Effector memory CD4-positive, alpha-beta T cell (primary cell): ENCODE data around the gene PROSER2.
A peak's percentile ranks its signal among the peaks of the same experiment; 100 is the strongest.

Source experiments
- DNase-seq, 3 donors: peaks; one replicate each; pipeline ENCODE4 v3.0.0-alpha.2; 2020
- H3K27ac ChIP-seq: 2 replicates; pipeline ENCODE4 v1.7.0; 2013; ENCODE audit warnings: mild to moderate bottlenecking, low read length, moderate library complexity; ENCODE audit not compliant: insufficient read depth, poor library complexity, severe bottlenecking
- H3K27me3 ChIP-seq: replicated peaks from 2 replicates; pipeline ENCODE4 v1.7.0; 2013; ENCODE audit warnings: mild to moderate bottlenecking, low read length; ENCODE audit not compliant: insufficient read depth, control insufficient read depth, poor library complexity, severe bottlenecking
- H3K36me3 ChIP-seq: 2 replicates; pipeline ENCODE4 v1.7.0; 2013; ENCODE audit warnings: mild to moderate bottlenecking, low read length, moderate library complexity; ENCODE audit not compliant: control insufficient read depth, insufficient read depth
- H3K4me1 ChIP-seq: 2 replicates; pipeline ENCODE4 v1.7.0; 2013; ENCODE audit warnings: low read length, mild to moderate bottlenecking; ENCODE audit not compliant: control insufficient read depth, insufficient read depth, poor library complexity, severe bottlenecking
- H3K4me3 ChIP-seq: 2 replicates; pipeline ENCODE4 v1.7.0; 2013; ENCODE audit warnings: low read length, low read depth, mild to moderate bottlenecking; ENCODE audit not compliant: insufficient read depth, poor library complexity, severe bottlenecking
- H3K9me3 ChIP-seq: 2 replicates; pipeline ENCODE4 v1.7.0; 2013; ENCODE audit warnings: mild to moderate bottlenecking, low read length, moderate library complexity; ENCODE audit not compliant: control insufficient read depth

The PROSER2 gene

DNA sequence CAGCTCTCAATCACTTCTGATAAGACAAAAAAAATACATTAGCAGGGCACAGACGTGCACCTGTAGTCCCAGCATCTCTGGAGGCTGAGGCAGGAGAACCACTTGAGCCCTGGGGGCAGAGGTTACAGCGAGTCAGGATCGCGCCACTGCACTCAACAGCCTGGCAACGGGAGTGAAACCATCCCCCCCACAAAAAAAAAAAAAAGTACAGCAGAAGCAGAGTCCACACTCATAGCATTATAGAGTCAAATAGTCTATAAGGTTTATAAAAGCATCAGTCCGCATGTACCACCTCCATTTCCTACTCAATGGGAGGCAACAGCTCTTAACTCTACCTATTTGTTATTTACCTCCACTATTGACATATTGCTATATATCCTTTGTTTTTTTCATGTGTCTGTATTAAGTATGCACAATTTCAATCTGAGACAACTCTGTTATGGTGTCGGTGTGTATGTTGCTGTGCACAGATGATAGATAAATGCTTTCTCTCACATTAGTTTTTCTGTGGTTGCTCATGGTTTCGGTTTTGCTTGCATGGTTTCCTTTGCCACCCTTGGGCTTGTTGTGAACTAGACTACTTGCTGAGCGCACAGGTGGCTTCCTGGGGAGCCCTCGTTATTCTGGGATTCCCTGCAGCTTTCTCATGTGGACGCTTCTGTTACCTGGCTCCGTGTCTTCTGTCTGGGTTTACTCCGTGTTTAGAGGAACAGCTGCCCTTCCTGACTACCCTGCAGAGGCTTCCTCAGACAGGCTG is 40.4 kb downstream of the PROSER2 start:
- Histone ChIP-seq H3K4me3 (peak overlapping the region; percentile 35), H3K27ac (peak overlapping the region; percentile 32)
- DNase-seq, result peak in 2 of 3 donors; percentile 17 to 26

DNA sequence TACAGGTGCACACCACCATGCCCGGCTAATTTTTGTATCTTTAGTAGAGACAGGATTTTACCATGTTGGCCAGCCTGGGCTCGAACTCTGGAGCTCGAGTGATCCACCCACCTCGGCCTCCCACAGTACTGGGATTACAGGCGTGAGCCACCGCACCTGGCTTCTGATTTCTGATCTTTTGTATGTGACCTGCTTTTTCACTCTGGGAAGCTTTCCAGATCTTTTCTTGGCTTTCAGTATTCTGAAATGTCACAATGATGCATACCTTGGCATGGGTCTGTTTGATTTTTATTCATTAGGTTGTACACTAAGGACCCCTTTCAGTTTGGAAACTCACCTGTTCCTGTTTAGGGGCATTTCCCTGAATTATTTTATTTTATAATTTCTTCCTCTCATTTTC is 41.6 kb downstream of the PROSER2 start:
- no peak overlapping the region for H3K27ac ChIP-seq
- peaks cover 11% of the 10 kb centered on the region for H3K4me1 ChIP-seq
- no peaks in the 10 kb centered on the region for H3K27me3 ChIP-seq
- no peak overlapping the region for H3K4me3 ChIP-seq
- H3K36me3 ChIP-seq, result no peaks in the 10 kb centered on the region
- no peak for DNase-seq
- no peaks in the 10 kb centered on the region for H3K9me3 ChIP-seq

More for the DNA sequence above, 40.4 kb downstream of the PROSER2 start:
- Histone ChIP-seq H3K27me3 (no peaks in the 10 kb centered on the region), H3K36me3 (no peaks in the 10 kb centered on the region), H3K4me1 (peaks cover 11% of the 10 kb centered on the region), H3K9me3 (no peaks in the 10 kb centered on the region)

DNA sequence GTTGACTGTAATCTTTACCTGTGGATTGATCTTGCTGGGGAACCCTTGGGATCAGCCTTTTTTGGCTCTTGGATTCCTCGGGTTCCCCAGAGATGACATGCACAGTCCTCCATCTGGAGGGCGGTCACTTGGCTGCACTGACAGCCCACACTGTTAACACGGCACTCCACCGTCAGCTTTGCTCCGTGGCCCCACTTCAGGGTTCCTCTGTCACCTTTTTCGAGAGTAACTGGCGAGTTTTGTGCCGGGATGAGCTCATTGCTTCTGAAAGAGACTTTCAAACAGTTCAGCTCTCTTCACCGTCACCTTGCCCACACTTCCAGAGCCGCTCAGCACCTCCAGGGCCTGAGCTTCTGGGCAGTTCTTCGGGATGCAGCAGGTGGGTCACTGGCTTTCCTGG is 42.4 kb downstream of the PROSER2 start:
- Histone ChIP-seq H3K27me3 (no peaks in the 10 kb centered on the region), H3K4me3 (no peak overlapping the region), H3K9me3 (no peaks in the 10 kb centered on the region), H3K27ac (no peak overlapping the region), H3K36me3 (no peaks in the 10 kb centered on the region), H3K4me1 (peaks cover 11% of the 10 kb centered on the region)
- DNase-seq, result no peak

DNA sequence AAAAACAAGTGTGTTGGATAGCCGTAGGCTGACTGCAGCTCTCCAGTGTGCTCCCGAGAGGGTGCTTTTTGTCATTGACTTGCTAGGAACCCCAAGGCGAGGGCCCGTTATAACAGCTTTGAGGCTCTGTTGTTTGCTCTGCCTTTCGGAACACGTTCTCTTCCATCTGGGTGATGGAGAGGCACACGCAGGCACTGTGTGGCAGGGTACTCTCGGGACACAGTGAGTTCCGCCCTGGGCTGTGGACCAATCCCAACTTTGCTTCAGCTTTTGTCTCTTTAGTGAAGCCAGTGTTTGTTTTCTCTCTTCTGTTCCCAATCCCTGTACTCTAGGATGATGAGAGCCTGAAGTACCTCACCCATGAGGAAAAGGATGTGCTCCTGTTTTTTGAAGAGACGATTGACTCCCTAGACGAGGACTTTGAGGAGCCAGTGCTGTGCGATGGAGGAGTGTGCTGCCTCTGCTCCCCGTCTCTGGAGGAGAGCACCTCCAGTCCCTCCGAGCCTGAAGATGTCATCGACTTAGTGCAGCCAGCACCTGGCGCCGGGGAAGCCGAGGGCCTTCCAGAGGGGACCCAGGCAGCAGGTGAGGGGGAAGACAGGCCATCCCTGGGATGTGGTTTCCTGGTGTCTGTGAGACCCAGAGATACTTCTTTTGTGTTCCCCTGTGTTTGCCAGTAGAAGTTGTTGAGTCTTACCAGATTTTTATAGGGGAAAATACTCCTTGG is 43.2 kb downstream of the PROSER2 start:
- no peak overlapping the region for H3K4me3 ChIP-seq
- H3K27ac ChIP-seq, result no peak overlapping the region
- H3K9me3 ChIP-seq, result no peaks in the 10 kb centered on the region
- no peaks in the 10 kb centered on the region for H3K27me3 ChIP-seq
- DNase-seq, result no peak
- no peaks in the 10 kb centered on the region for H3K36me3 ChIP-seq
- peaks cover 11% of the 10 kb centered on the region for H3K4me1 ChIP-seq

DNA sequence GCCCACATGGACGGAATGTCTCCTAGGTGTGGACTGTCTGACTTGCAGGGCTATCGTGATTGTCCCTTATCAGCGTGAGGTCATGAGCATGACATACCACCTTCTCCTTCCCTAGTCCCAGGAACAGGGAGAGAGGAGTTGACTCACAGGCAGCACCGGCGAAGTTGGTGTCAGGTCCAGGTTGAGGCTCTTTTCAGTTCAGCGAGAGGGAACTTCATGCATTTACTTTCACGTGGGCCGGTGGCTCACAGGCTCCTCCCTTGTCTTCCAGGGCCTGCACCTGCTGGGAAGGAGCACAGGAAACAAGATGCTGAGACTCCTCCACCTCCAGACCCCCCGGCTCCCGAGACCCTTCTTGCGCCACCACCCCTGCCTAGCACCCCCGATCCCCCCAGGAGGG is 46.1 kb downstream of the PROSER2 start:
- no peak overlapping the region for H3K27ac ChIP-seq
- no peak for DNase-seq
- no peak overlapping the region for H3K4me3 ChIP-seq
- no peaks in the 10 kb centered on the region for H3K9me3 ChIP-seq
- no peaks in the 10 kb centered on the region for H3K4me1 ChIP-seq
- no peaks in the 10 kb centered on the region for H3K36me3 ChIP-seq
- no peaks in the 10 kb centered on the region for H3K27me3 ChIP-seq

DNA sequence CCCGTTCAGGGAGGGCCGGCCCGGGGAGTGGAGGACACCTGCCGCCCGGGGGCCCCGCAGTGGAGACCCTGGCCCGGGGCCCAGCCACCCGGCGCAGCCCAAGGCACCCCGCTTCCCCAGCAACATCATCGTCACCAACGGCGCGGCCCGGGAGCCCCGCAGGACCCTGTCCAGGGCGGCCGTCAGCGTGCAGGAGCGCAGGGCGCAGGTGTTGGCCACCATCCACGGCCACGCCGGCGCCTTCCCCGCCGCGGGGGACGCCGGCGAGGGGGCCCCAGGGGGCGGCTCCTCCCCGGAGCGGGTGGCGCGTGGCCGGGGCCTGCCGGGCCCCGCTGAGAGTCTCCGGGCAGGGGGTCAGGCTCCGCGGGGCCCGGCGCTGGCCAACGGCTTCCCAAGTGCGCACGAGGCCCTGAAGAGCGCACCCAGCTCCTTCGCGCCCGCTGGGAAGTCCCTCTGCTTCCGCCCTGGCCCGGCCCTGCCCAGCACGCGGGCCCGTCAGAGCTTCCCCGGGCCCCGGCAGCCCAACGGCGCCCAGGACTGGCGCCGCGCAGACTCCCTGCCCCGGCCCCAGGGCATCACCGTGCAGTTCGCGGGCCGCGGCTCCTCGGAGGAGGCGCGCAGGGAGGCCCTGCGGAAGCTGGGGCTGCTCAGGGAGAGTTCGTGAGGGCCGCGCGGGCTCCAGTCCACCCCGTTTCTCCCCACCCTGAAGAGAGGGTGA is 46.7 kb downstream of the PROSER2 start:
- H3K4me3 ChIP-seq, result no peak overlapping the region
- H3K27ac ChIP-seq, result no peak overlapping the region

DNA sequence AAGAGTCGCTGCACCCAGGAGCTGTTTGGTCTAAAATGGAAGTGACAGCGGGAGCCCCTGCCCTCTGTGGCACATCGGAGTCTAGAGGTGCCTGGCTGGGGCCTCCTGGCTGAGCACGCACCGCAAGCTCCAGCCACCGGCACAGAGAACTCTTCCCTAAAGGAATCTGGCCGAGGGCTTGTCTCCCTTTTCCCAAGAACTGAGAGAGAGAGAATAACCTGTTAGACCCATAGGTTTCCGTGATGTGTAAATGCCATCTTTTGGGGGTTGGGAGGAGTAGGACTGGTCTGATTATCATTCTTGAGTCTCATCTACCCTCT is 47.3 kb downstream of the PROSER2 start:
- Histone ChIP-seq H3K4me3 (no peak overlapping the region), H3K36me3 (no peaks in the 10 kb centered on the region), H3K4me1 (peaks cover 6% of the 10 kb centered on the region), H3K27ac (no peak overlapping the region), H3K27me3 (no peaks in the 10 kb centered on the region), H3K9me3 (no peaks in the 10 kb centered on the region)
- DNase-seq, result no peak

More for the DNA sequence above, 46.7 kb downstream of the PROSER2 start:
- Histone ChIP-seq H3K9me3 (no peaks in the 10 kb centered on the region), H3K27me3 (no peaks in the 10 kb centered on the region), H3K36me3 (no peaks in the 10 kb centered on the region), H3K4me1 (peaks cover 5% of the 10 kb centered on the region)
- no peak for DNase-seq

DNA sequence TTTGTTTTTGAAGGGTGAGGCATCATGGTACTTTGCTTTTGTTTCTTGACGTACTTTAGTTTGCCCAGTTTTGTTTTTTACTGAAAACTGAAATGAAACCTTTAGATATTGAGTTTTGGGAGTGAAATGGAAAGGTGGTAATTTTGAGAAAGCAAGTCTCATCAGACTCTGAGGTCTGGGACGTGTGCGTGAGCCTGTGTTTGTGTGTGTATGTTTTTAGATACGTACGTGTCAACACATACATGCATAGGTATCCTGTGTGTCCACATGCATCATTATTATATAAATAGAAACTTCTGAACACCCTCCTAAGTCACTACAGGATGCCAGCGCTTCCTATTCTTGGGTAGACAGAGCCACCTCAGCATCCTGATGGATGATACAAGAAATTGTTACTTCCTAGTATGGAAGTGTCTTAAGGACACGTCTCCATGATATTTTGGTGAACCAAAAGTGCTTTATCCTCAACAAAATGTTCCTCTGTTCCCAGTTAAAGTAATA is 47.8 kb downstream of the PROSER2 start:
- no peaks in the 10 kb centered on the region for H3K9me3 ChIP-seq
- no peak overlapping the region for H3K27ac ChIP-seq
- no peak for DNase-seq
- no peak overlapping the region for H3K4me3 ChIP-seq
- no peaks in the 10 kb centered on the region for H3K36me3 ChIP-seq
- H3K4me1 ChIP-seq, result peaks cover 6% of the 10 kb centered on the region
- no peaks in the 10 kb centered on the region for H3K27me3 ChIP-seq

DNA sequence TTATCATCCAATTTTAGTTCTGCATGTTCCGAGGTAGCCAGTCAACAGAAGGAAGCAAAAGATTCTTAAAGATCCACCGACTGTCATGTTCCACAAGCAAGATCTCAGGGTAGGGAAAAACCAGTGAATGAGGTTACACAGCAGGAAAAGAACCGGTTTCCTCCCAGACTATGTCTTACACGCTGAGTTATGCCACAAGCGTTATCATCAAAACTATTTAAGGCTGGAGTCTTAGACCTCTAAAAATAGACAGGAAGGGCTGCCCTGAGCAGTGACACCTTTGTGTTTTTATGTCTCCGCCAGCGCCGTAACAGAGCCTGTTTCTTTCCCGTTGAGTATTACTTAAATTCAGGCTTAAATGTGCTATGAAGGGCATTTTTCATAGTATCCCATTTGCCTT is 48.3 kb downstream of the PROSER2 start:
- no peaks in the 10 kb centered on the region for H3K27me3 ChIP-seq
- H3K4me3 ChIP-seq, result no peak overlapping the region
- H3K36me3 ChIP-seq, result no peaks in the 10 kb centered on the region
- H3K4me1 ChIP-seq, result peaks cover 6% of the 10 kb centered on the region
- no peaks in the 10 kb centered on the region for H3K9me3 ChIP-seq
- no peak overlapping the region for H3K27ac ChIP-seq
- no peak for DNase-seq
